ENCODE data around the gene SLC39A1. TPM values are rescaled to one million over a fixed set of nuclear protein-coding genes. Genes with fewer than 3 reads are reported as not detected.
A peak's percentile ranks its signal among the peaks of the same experiment; 100 is the strongest.

The SLC39A1 gene
- total and polyA plus RNA-seq, 2 donors (not counting 3 experiments of a cell fraction or from before 2014, with no cell fraction given): 75.8 to 98.0 TPM

- CTCF ChIA-PET: interaction anchor here (0.9 to 5.1 kb wide), 10 partner anchors 11 to 134 kb away, joined by 3 to 34 read pairs (median 5); partner anchors contain the start of genes CREB3L4, DENND4B, JTB and RAB13
- Histone ChIP-seq H3K36me3 (ENCODE audit: control insufficient read depth in 2 of 2, extremely low read depth in 1 of 2, insufficient read depth in 2 of 2, low read length in 2 of 2) (peaks cover under 1 to 19% of the 10 kb centered on the region in 2 experiments), H3K9me1 (replicated peaks; ENCODE audit: control insufficient read depth, extremely low read depth, insufficient read depth, low read length) (no peaks in the 10 kb centered on the region), H3K79me2 (ENCODE audit: control insufficient read depth, insufficient read depth, low read length) (no peaks in the 10 kb centered on the region), H3K4me3 (replicated peaks in 1 of 3; ENCODE audit: insufficient read depth in 1 of 3, low read depth in 1 of 3, low read length in 3 of 3) (no peak overlapping the region), H2AFZ (ENCODE audit: low read depth, low read length) (no peak overlapping the region), H3K9ac (replicated peaks; ENCODE audit: extremely low read depth, insufficient read depth, low read length) (no peak overlapping the region), H3K27ac (ENCODE audit: insufficient read depth, low read depth, low read length) (peak overlapping the region; percentile 4), H3K27me3 (ENCODE audit: control insufficient read depth in 2 of 2, insufficient read depth in 2 of 2, low read length in 2 of 2) (no peaks in the 10 kb centered on the region), H4K20me1 (replicated peaks; ENCODE audit: control insufficient read depth, extremely low read depth, insufficient read depth, low read length) (no peaks in the 10 kb centered on the region), H3K9me3 (replicated peaks; ENCODE audit: control insufficient read depth, insufficient read depth, low read length) (no peaks in the 10 kb centered on the region), H3K4me1 (ENCODE audit: control insufficient read depth, extremely low read depth, insufficient read depth, low read length) (peaks cover 19% of the 10 kb centered on the region), H3K4me2 (ENCODE audit: insufficient read depth, low read length) (peak overlapping the region; percentile 7)
- TF ChIP-seq CTCF (IDR thresholded peaks at IDR 0.05; ENCODE audit: extremely low read depth in 1 of 2, insufficient read depth in 1 of 2, low read depth in 1 of 2, low read length in 2 of 2) (no peak), MAX (IDR thresholded peaks at IDR 0.05; ENCODE audit: insufficient read depth, insufficient read length) (no peak), JUN (IDR thresholded peaks at IDR 0.05; ENCODE audit: borderline replicate concordance, insufficient read depth, insufficient read length, low read depth) (peak; percentile 24), FOS (IDR thresholded peaks at IDR 0.05; ENCODE audit: borderline replicate concordance, insufficient read depth, low read length) (peak; percentile 20), POLR2AphosphoS5 (IDR thresholded peaks at IDR 0.05; ENCODE audit: insufficient read depth, low read depth, low read length) (no peak)
- DNase-seq (ENCODE audit: low read depth, low spot score) (peak; percentile 91), FAIRE-seq (peak; percentile 93)
- no TSS peak for BruUV-seq (replicated peaks)
- dilution Hi-C loops (cut with MboI; ENCODE audit: extremely low pct_ligation_motif_present, low sequenced_read_pairs) (no loop called here), intact Hi-C loops (cut with micrococcal nuclease) (loop anchor here (1.0 kb wide), 1 partner anchor 34 kb away; the partner anchor contains the start of gene SLC39A1)
- POLR2A ChIA-PET: no interaction called here
These were observed 34.5 kb downstream of the SLC39A1 start for GRCh38 chr1:153928791-153929341.
